NCI-H748 (cell line): ENCODE results near the gene DNAJC25.
"Not testable (repeated sequence)": the region's sequence is repeated elsewhere in the genome, so short reads cannot be mapped to it uniquely, and the experiment has no call there.

ENCODE experiments used
- DNase-seq: peaks from one replicate; lab custom pipeline; 2025; ENCODE audit not compliant: unreplicated experiment; lab: John Stamatoyannopoulos, UW

The DNAJC25 gene

GRCh38 chr9:111631214-111631971, at the start of gene DNAJC25:
Gene DNAJC25, plus strand, starts transcription at chr9:111631334. Its CDS starts 74 bp downstream, at chr9:111631408.
- peak; percentile 99 for DNase-seq

GRCh38 chr9:111582888-111583287, 48.2 kb upstream of the DNAJC25 start:
- DNase-seq = no peak

GRCh38 chr9:111586378-111586777, 44.8 kb upstream of the DNAJC25 start:
- DNase-seq = no peak

- DNase-seq = no peak
Measured at GRCh38 chr9:111588846-111589245, 42.3 kb upstream of the DNAJC25 start.

- DNase-seq = peak; percentile 69
Measured at GRCh38 chr9:111597852-111598732, 33.0 kb upstream of the DNAJC25 start.

- no peak for DNase-seq
Measured at GRCh38 chr9:111598733-111599091, 32.4 kb upstream of the DNAJC25 start.

- no peak for DNase-seq
Measured at GRCh38 chr9:111599092-111599954, 31.8 kb upstream of the DNAJC25 start, which contains the start of gene PTGR1. Gene PTGR1, minus strand, starts transcription at chr9:111599647. Its CDS starts 2,225 bp downstream, at chr9:111597422.

GRCh38 chr9:111599955-111600343, 31.2 kb upstream of the DNAJC25 start:
- DNase-seq = no peak

- DNase-seq = no peak
Measured at GRCh38 chr9:111601237-111602018, 29.7 kb upstream of the DNAJC25 start.

- no peak for DNase-seq
Measured at GRCh38 chr9:111603041-111603440, 28.1 kb upstream of the DNAJC25 start.

- DNase-seq = no peak
Measured at GRCh38 chr9:111604054-111604615, 27.0 kb upstream of the DNAJC25 start.

- no peak for DNase-seq
Measured at GRCh38 chr9:111605041-111605559, 26.0 kb upstream of the DNAJC25 start.

GRCh38 chr9:111610149-111610548, 21.0 kb upstream of the DNAJC25 start:
- no peak for DNase-seq

- DNase-seq = peak; percentile 64
Measured at GRCh38 chr9:111610845-111611244, 20.3 kb upstream of the DNAJC25 start.

- peak; percentile 42 for DNase-seq
Measured at GRCh38 chr9:111613436-111614040, 17.6 kb upstream of the DNAJC25 start.

GRCh38 chr9:111615928-111616327, 15.2 kb upstream of the DNAJC25 start:
- DNase-seq = no peak

- not testable (repeated sequence) for DNase-seq
Measured at GRCh38 chr9:111617349-111617748, 13.8 kb upstream of the DNAJC25 start.

GRCh38 chr9:111621895-111622480, 9.1 kb upstream of the DNAJC25 start:
- peak; percentile 33 for DNase-seq

GRCh38 chr9:111622626-111623025, 8.5 kb upstream of the DNAJC25 start:
- DNase-seq = no peak
